Panc1 (cell line): ENCODE results near the gene SUPT20HL1. TPM values are rescaled to one million over a fixed set of nuclear protein-coding genes. Genes with fewer than 3 reads are reported as not detected.

Experiments
- ATAC-seq: fragments of 200-7000 bp; cut with Tn5 transposase; 2 replicates; pipeline ENCODE4 v1.9.1; 2020; ENCODE audit warnings: mild to moderate bottlenecking, moderate library complexity
- BruUV-seq: library from RNA; stranded (reverse); fragments of 400-500 nt; replicated peaks from 2 replicates; lab custom pipeline; 2021; lab: Mats Ljungman, UMichigan
- CTCF ChIA-PET: fragments of 300-600 bp; sonication (Branson Sonifier 250); formaldehyde crosslinking; loops from one replicate; lab custom pipeline; 2022; ENCODE audit warnings: antibody characterized with exemption; lab: Charles Lee
- POLR2A ChIA-PET: fragments of 300-600 bp; sonication (Branson Sonifier 250); formaldehyde crosslinking; loops from one replicate; lab custom pipeline; 2022; ENCODE audit warnings: antibody characterized with exemption; lab: Charles Lee
- DNase-seq: peaks from one replicate; pipeline ENCODE4 v3.0.0-alpha.2; 2010; ENCODE audit warnings: low read depth, low spot score
- H3K27ac ChIP-seq: 2 replicates; pipeline ENCODE4 v1.5.1; 2011; ENCODE audit warnings: mild to moderate bottlenecking, low read length, inconsistent platforms
- H3K27me3 ChIP-seq: fragments of 200-500 bp; sonication (Bioruptor generic); 2 replicates; pipeline ENCODE4 v1.6.0; 2014; ENCODE audit warnings: low read length, inconsistent platforms; ENCODE audit not compliant: control insufficient read depth, insufficient read depth
- H3K36me3 ChIP-seq: fragments of 200-500 bp; sonication (Bioruptor generic); 2 replicates; pipeline ENCODE4 v1.5.1; 2014; ENCODE audit warnings: inconsistent platforms, mild to moderate bottlenecking, low read length, moderate library complexity; ENCODE audit not compliant: control insufficient read depth, insufficient read depth
- H3K4me1 ChIP-seq: 2 replicates; pipeline ENCODE4 v1.5.1; 2011; ENCODE audit warnings: inconsistent platforms, mild to moderate bottlenecking, low read length, moderate library complexity; ENCODE audit not compliant: control insufficient read depth, insufficient read depth
- H3K4me3 ChIP-seq, 2 experiments: 2 replicates each; pipeline ENCODE4 v1.5.1; 2011 to 2012; ENCODE audit warnings: low read depth in 2 of 2, low read length in 2 of 2, mild to moderate bottlenecking in 2 of 2, inconsistent platforms in 1 of 2, moderate library complexity in 1 of 2
- H3K9me3 ChIP-seq: fragments of 200-500 bp; sonication (Bioruptor generic); 2 replicates; pipeline ENCODE4 v1.5.1; 2014; ENCODE audit warnings: low read depth, mild to moderate bottlenecking, inconsistent platforms, low read length, moderate library complexity; ENCODE audit not compliant: control insufficient read depth, insufficient read depth
- CTCF ChIP-seq: fragments of 450-650 bp; IDR thresholded peaks from 2 replicates; pipeline ENCODE4 v1.5.1; 2017; ENCODE audit warnings: mild to moderate bottlenecking
- POLR2AphosphoS5 ChIP-seq: IDR thresholded peaks from 2 replicates; pipeline ENCODE4 v1.6.1; 2012; ENCODE audit warnings: mild to moderate bottlenecking, low read depth, low read length, moderate library complexity
- REST ChIP-seq, 2 experiments: IDR thresholded peaks; 2 replicates each; pipeline ENCODE4 v1.6.1; 2011 to 2012; ENCODE audit warnings: low read depth in 2 of 2, control low read depth in 1 of 2, low read length in 1 of 2, mild to moderate bottlenecking in 1 of 2, moderate library complexity in 1 of 2; ENCODE audit not compliant: insufficient read depth in 1 of 2
- SIN3A ChIP-seq: IDR thresholded peaks from 2 replicates; pipeline ENCODE4 v1.6.1; 2012; ENCODE audit warnings: low read depth, mild to moderate bottlenecking, low read length, moderate library complexity, borderline replicate concordance; ENCODE audit not compliant: insufficient read depth
- TCF7L2 ChIP-seq: IDR thresholded peaks from 2 replicates; pipeline ENCODE4 v1.6.1; 2011; ENCODE audit warnings: mild to moderate bottlenecking, low read depth, low read length, inconsistent platforms
- in situ Hi-C: cut with HindIII; loops from 2 replicates; pipeline ENCODE4 v1.10.0; 2016; ENCODE audit warnings: low sequenced_read_pairs, low pct_unique_long_range_greater_than_20kb
- intact Hi-C: fragments of 100-400 bp; cut with micrococcal nuclease; formaldehyde crosslinking; loops from one replicate; pipeline ENCODE4 v1.10.0; 2022; ENCODE audit not compliant: unreplicated experiment
- total RNA-seq: library from RNA; stranded (reverse); gene quantifications from one replicate; pipeline ENCODE4 v1.2.1, GENCODE V29; 2021; ENCODE audit not compliant: unreplicated experiment

SUPT20HL1 gene
- total RNA-seq, 1 experiment from 2014 or later: not detected

- ATAC-seq (no peak), DNase-seq (no peak)
- no peak overlapping the region for H3K27ac ChIP-seq
- intact Hi-C loops (no loop called here), in situ Hi-C loops (no loop called here)
- ChIA-PET POLR2A (no interaction called here), CTCF (no interaction called here)
- no peaks in the 10 kb centered on the region for H3K27me3 ChIP-seq
- TF ChIP-seq REST (IDR thresholded peaks at IDR 0.05; ENCODE audit: insufficient read depth in 1 of 2, low read depth in 2 of 2, low read length in 1 of 2) (peak in 1 of 2 experiments; percentile 23; a peak in 1 of 4 replicates), POLR2AphosphoS5 (no peak), CTCF (no peak)
- no peaks in the 10 kb centered on the region for H3K9me3 ChIP-seq
- no peak overlapping the region for H3K4me3 ChIP-seq
- no TSS peak for BruUV-seq
- no peaks in the 10 kb centered on the region for H3K36me3 ChIP-seq
- H3K4me1 ChIP-seq: no peaks in the 10 kb centered on the region
Measured at GRCh38 chrX:24350217-24350616, 10.2 kb upstream of the SUPT20HL1 start.

- no TSS peak for BruUV-seq
- Histone ChIP-seq H3K27ac (no peak overlapping the region), H3K27me3 (no peaks in the 10 kb centered on the region), H3K36me3 (no peaks in the 10 kb centered on the region), H3K4me3 (no peak overlapping the region), H3K4me1 (no peaks in the 10 kb centered on the region), H3K9me3 (no peaks in the 10 kb centered on the region)
- POLR2A ChIA-PET: no interaction called here
- intact Hi-C loops (no loop called here), in situ Hi-C loops (no loop called here)
- TF ChIP-seq SIN3A (no peak), TCF7L2 (no peak), POLR2AphosphoS5 (no peak), CTCF (no peak), REST (IDR thresholded peaks at IDR 0.05; ENCODE audit: insufficient read depth in 1 of 2, low read depth in 2 of 2, low read length in 1 of 2) (no peak)
- ATAC-seq: no peak
- DNase-seq: no peak
- CTCF ChIA-PET: no interaction called here
Measured at GRCh38 chrX:24355095-24355494, 5.3 kb upstream of the SUPT20HL1 start.
